ENCODE measurements around the gene PPP1R37. TPM values are rescaled to one million over a fixed set of nuclear protein-coding genes. Genes with fewer than 3 reads are reported as not detected.

Gene PPP1R37
- total RNA-seq, result 10 to 100 TPM; 21.1 to 21.7 TPM

GRCh38 chr19:45092747-45093678 is at the start of gene PPP1R37:
PPP1R37 (plus strand) TSS chr19:45093179; CDS start chr19:45093326, 147 bp downstream.
- CTCF ChIA-PET, result interaction anchor here (0.7 to 2.6 kb wide), 13 partner anchors 9 to 393 kb away, joined by 3 to 14 read pairs (median 4); partner anchors contain the start of genes BLOC1S3, GEMIN7, RELB and TRAPPC6A
- Mint-ChIP-seq H3K4me3 (peak within 1 kb of the TSS; percentile 87), H3K36me3 (ENCODE audit: low read depth) (peaks cover 30% of the 10 kb centered on the region), H3K27ac (peak within 1 kb of the TSS; percentile 97), H3K27me3 (no peaks in the 10 kb centered on the region), H3K9me3 (peaks cover 2% of the 10 kb centered on the region), H3K4me1 (peaks cover 71% of the 10 kb centered on the region)
- POLR2A ChIA-PET, result interaction anchor here (0.6 to 1.4 kb wide), 3 partner anchors 54 to 1452 kb away, joined by 3 to 6 read pairs (median 4); partner anchors contain the start of genes BLOC1S3, CLASRP and TRAPPC6A
- DNase-seq, result peak; percentile 95

GRCh38 chr19:45045671-45046353 is 47.2 kb upstream of the PPP1R37 start:
- Mint-ChIP-seq H3K36me3 (ENCODE audit: low read depth) (peaks cover 38% of the 10 kb centered on the region), H3K4me1 (peaks cover 55% of the 10 kb centered on the region), H3K9me3 (no peaks in the 10 kb centered on the region), H3K4me3 (no peak overlapping the region), H3K27ac (no peak overlapping the region), H3K27me3 (no peaks in the 10 kb centered on the region)
- CTCF ChIA-PET, result no interaction called here
- no peak for DNase-seq
- POLR2A ChIA-PET, result no interaction called here

- ChIA-PET CTCF (no interaction called here), POLR2A (no interaction called here)
- Mint-ChIP-seq H3K9me3 (no peaks in the 10 kb centered on the region), H3K4me3 (peak overlapping the region; percentile 48), H3K36me3 (ENCODE audit: low read depth) (peaks cover 34% of the 10 kb centered on the region), H3K27me3 (no peaks in the 10 kb centered on the region), H3K27ac (peak overlapping the region; percentile 54), H3K4me1 (peaks cover 49% of the 10 kb centered on the region)
- DNase-seq, result no peak
Measured at GRCh38 chr19:45046355-45046754, 46.6 kb upstream of the PPP1R37 start.

GRCh38 chr19:45047188-45047797 is 45.7 kb upstream of the PPP1R37 start:
- Mint-ChIP-seq H3K27me3 (no peaks in the 10 kb centered on the region), H3K9me3 (no peaks in the 10 kb centered on the region), H3K4me3 (peak overlapping the region; percentile 73), H3K27ac (peak overlapping the region; percentile 93), H3K4me1 (peaks cover 41% of the 10 kb centered on the region), H3K36me3 (ENCODE audit: low read depth) (peaks cover 31% of the 10 kb centered on the region)
- DNase-seq, result no peak
- ChIA-PET CTCF (interaction anchor here (0.7 kb wide), 1 partner anchor 9 kb away, joined by 3 read pairs; the partner anchor contains the start of gene CLASRP), POLR2A (no interaction called here)

- Mint-ChIP-seq H3K27me3 (no peaks in the 10 kb centered on the region), H3K9me3 (no peaks in the 10 kb centered on the region), H3K36me3 (ENCODE audit: low read depth) (peaks cover 31% of the 10 kb centered on the region), H3K4me3 (no peak overlapping the region), H3K4me1 (peaks cover 37% of the 10 kb centered on the region), H3K27ac (peak overlapping the region; percentile 37)
- no peak for DNase-seq
- ChIA-PET POLR2A (no interaction called here), CTCF (interaction anchor here (0.5 to 1.6 kb wide), 5 partner anchors 10 to 94 kb away, joined by 3 to 6 read pairs (median 4); partner anchors contain the start of gene CLASRP)
Measured at GRCh38 chr19:45049073-45049736, 43.8 kb upstream of the PPP1R37 start.

- Mint-ChIP-seq H3K27ac (peak overlapping the region; percentile 37), H3K9me3 (no peaks in the 10 kb centered on the region), H3K4me3 (no peak overlapping the region), H3K36me3 (ENCODE audit: low read depth) (peaks cover 28% of the 10 kb centered on the region), H3K4me1 (peaks cover 33% of the 10 kb centered on the region), H3K27me3 (no peaks in the 10 kb centered on the region)
- ChIA-PET CTCF (interaction anchor here (0.5 to 1.6 kb wide), 3 partner anchors 9 to 93 kb away, joined by 3 to 6 read pairs (median 4); no protein-coding TSS in a partner anchor), POLR2A (no interaction called here)
- no peak for DNase-seq
Measured at GRCh38 chr19:45050036-45050435, 42.9 kb upstream of the PPP1R37 start.

GRCh38 chr19:45051929-45052579 is 40.9 kb upstream of the PPP1R37 start:
- peaks cover 20% of the 10 kb centered on the region for H3K36me3 Mint-ChIP-seq (ENCODE audit: low read depth)
- H3K4me3 Mint-ChIP-seq, result no peak overlapping the region
- no peak overlapping the region for H3K27ac Mint-ChIP-seq
- no peaks in the 10 kb centered on the region for H3K9me3 Mint-ChIP-seq
- ChIA-PET POLR2A (no interaction called here), CTCF (interaction anchor here (1.6 kb wide), 1 partner anchor 8 kb away, joined by 4 read pairs; no protein-coding TSS in a partner anchor)
- no peak for DNase-seq
- H3K4me1 Mint-ChIP-seq, result peaks cover 16% of the 10 kb centered on the region
- H3K27me3 Mint-ChIP-seq, result no peaks in the 10 kb centered on the region

GRCh38 chr19:45056831-45057230 is 36.1 kb upstream of the PPP1R37 start:
- peaks cover 2% of the 10 kb centered on the region for H3K4me1 Mint-ChIP-seq
- POLR2A ChIA-PET, result no interaction called here
- DNase-seq, result no peak
- no peaks in the 10 kb centered on the region for H3K27me3 Mint-ChIP-seq
- H3K4me3 Mint-ChIP-seq, result no peak overlapping the region
- no peak overlapping the region for H3K27ac Mint-ChIP-seq
- H3K9me3 Mint-ChIP-seq, result no peaks in the 10 kb centered on the region
- CTCF ChIA-PET, result interaction anchor here (1.0 kb wide), 1 partner anchor 28 kb away, joined by 4 read pairs; no protein-coding TSS in a partner anchor
- H3K36me3 Mint-ChIP-seq (ENCODE audit: low read depth), result peaks cover 35% of the 10 kb centered on the region

- DNase-seq, result no peak
- ChIA-PET POLR2A (no interaction called here), CTCF (interaction anchor here (1.0 kb wide), 1 partner anchor 28 kb away, joined by 4 read pairs; no protein-coding TSS in a partner anchor)
- no peak overlapping the region for H3K4me3 Mint-ChIP-seq
- H3K27ac Mint-ChIP-seq, result peak overlapping the region; percentile 54
- no peaks in the 10 kb centered on the region for H3K27me3 Mint-ChIP-seq
- H3K4me1 Mint-ChIP-seq, result peaks cover 2% of the 10 kb centered on the region
- peaks cover 32% of the 10 kb centered on the region for H3K36me3 Mint-ChIP-seq (ENCODE audit: low read depth)
- no peaks in the 10 kb centered on the region for H3K9me3 Mint-ChIP-seq
Measured at GRCh38 chr19:45057444-45057843, 35.5 kb upstream of the PPP1R37 start.

GRCh38 chr19:45058622-45059159 is 34.3 kb upstream of the PPP1R37 start:
- Mint-ChIP-seq H3K4me3 (no peak overlapping the region), H3K9me3 (no peaks in the 10 kb centered on the region), H3K27ac (no peak overlapping the region), H3K36me3 (ENCODE audit: low read depth) (peaks cover 34% of the 10 kb centered on the region), H3K27me3 (no peaks in the 10 kb centered on the region), H3K4me1 (peaks cover 2% of the 10 kb centered on the region)
- POLR2A ChIA-PET, result no interaction called here
- DNase-seq, result no peak
- CTCF ChIA-PET, result interaction anchor here (1.0 to 2.1 kb wide), 12 partner anchors 10 to 72 kb away, joined by 3 to 19 read pairs (median 5); partner anchors contain the start of genes CLASRP and PPP1R37

GRCh38 chr19:45059258-45059965 is 33.6 kb upstream of the PPP1R37 start:
- H3K27ac Mint-ChIP-seq, result no peak overlapping the region

More at GRCh38 chr19:45059258-45059965, 33.6 kb upstream of the PPP1R37 start:
- CTCF ChIA-PET, result interaction anchor here (0.7 to 2.1 kb wide), 16 partner anchors 8 to 150 kb away, joined by 3 to 19 read pairs (median 5); partner anchors contain the start of genes CLASRP, PPP1R37 and ZNF296
- H3K4me1 Mint-ChIP-seq, result peaks cover 2% of the 10 kb centered on the region
- no peaks in the 10 kb centered on the region for H3K27me3 Mint-ChIP-seq
- peak; percentile 90 for DNase-seq
- no peak overlapping the region for H3K4me3 Mint-ChIP-seq
- POLR2A ChIA-PET, result interaction anchor here (0.5 kb wide), 1 partner anchor 172 kb away, joined by 3 read pairs; no protein-coding TSS in a partner anchor
- no peaks in the 10 kb centered on the region for H3K9me3 Mint-ChIP-seq
- peaks cover 31% of the 10 kb centered on the region for H3K36me3 Mint-ChIP-seq (ENCODE audit: low read depth)

Data from activated CD4-positive, alpha-beta T cell treated with anti-CD3 and anti-CD28 coated beads, Interleukin-2, amount 10 ng/mL, durations not matched to agents 7 days and 5 days (primary cell).